ENCODE results near the gene RAB20. TPM values are rescaled to one million over a fixed set of nuclear protein-coding genes. Genes with fewer than 3 reads are reported as not detected.

RAB20 gene
- total and polyA plus RNA-seq, 2 of the 8 experiments (the other 6 are each of a cell fraction or from before 2014, with no cell fraction given): 14.8 to 27.9 TPM

DNA sequence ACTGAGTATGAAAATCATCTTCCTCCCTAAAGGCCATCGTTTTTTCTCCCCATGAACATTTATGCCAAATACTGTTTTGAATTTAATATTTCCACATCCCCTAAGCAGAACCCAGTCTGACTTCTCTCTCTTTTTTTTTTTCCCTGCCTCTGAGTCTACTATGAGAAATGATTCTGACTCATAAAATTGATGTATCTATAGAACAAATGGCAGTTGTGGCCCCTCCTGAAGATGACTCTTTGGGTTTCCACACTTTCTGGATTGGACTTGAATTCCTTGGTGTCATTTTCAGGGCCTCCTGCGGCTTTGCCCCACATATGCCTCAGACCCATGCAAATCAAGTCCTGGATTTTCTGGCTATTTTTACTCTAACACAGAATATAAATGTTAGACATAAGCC lies 31.1 kb upstream of the RAB20 start:
- Histone ChIP-seq H2BK120ac (replicated peaks; ENCODE audit: low read depth, low read length) (no peak overlapping the region), H3K79me2 (ENCODE audit: control insufficient read depth in 1 of 2, insufficient read depth in 2 of 2, low read length in 2 of 2) (no peaks in the 10 kb centered on the region), H3K23me2 (ENCODE audit: low read depth, low read length) (no peaks in the 10 kb centered on the region), H3K23ac (ENCODE audit: insufficient read length) (no peak overlapping the region), H3K14ac (ENCODE audit: insufficient read length) (no peak overlapping the region), H3K27me3 (replicated peaks in 1 of 4; ENCODE audit: control insufficient read depth in 3 of 4, extremely low read depth in 1 of 4, insufficient read depth in 3 of 4, low read length in 3 of 4) (no peaks in the 10 kb centered on the region), H3K9ac (replicated peaks in 1 of 4; ENCODE audit: extremely low read depth in 1 of 4, low read depth in 3 of 4, low read length in 3 of 4) (no peak overlapping the region), H3K36me3 (ENCODE audit: control insufficient read depth in 2 of 4, insufficient read depth in 4 of 4, low read length in 3 of 4) (no peaks in the 10 kb centered on the region), H4K8ac (ENCODE audit: extremely low read depth, insufficient read depth, low read length) (no peak overlapping the region), H3K79me1 (ENCODE audit: low read depth, low read length) (no peaks in the 10 kb centered on the region), H4K91ac (replicated peaks; ENCODE audit: insufficient read length, low read length) (no peak overlapping the region), H3K9me3 (ENCODE audit: insufficient read depth in 2 of 2, low read depth in 1 of 2, low read length in 1 of 2) (no peaks in the 10 kb centered on the region), H3K27ac (ENCODE audit: low read depth, low read length) (no peak overlapping the region), H4K20me1 (replicated peaks in 1 of 2; ENCODE audit: control insufficient read depth in 1 of 2, insufficient read depth in 2 of 2, low read length in 2 of 2) (no peaks in the 10 kb centered on the region), H3K4ac (replicated peaks; ENCODE audit: insufficient read length, low read depth, low read length) (no peak overlapping the region), H2AK5ac (ENCODE audit: low read depth, low read length) (no peak overlapping the region; the same call in 1 of the 2 replicates), H3K18ac (ENCODE audit: extremely low read depth, low read length) (no peak overlapping the region), H3K4me1 (replicated peaks in 1 of 4; ENCODE audit: control insufficient read depth in 3 of 4, insufficient read depth in 4 of 4, low read length in 3 of 4) (peaks cover 0 to 3% (median 2%) of the 10 kb centered on the region in 4 experiments; a peak in 4 of 7 replicates), H3K4me2 (ENCODE audit: insufficient read depth in 1 of 2, low read depth in 2 of 2, low read length in 2 of 2) (no peak overlapping the region), H2BK12ac (ENCODE audit: low read depth, low read length) (no peak overlapping the region), H3K4me3 (ENCODE audit: extremely low read depth in 1 of 4, insufficient read depth in 2 of 4, low read depth in 3 of 4, low read length in 4 of 4) (no peak overlapping the region), H2AFZ (ENCODE audit: low read length) (no peak overlapping the region), H2BK20ac (ENCODE audit: low read length) (no peak overlapping the region), H4K5ac (ENCODE audit: insufficient read length, low read depth, low read length) (no peak overlapping the region), H3K56ac (replicated peaks; ENCODE audit: insufficient read length, low read depth, low read length) (no peak overlapping the region), H2BK5ac (ENCODE audit: low read depth, low read length) (no peak overlapping the region), H2BK15ac (ENCODE audit: low read length) (no peak overlapping the region)
- DNase-seq (ENCODE audit: low read depth in 1 of 2, low spot score in 2 of 2): no peak
- TF ChIP-seq E2F6 (IDR thresholded peaks at IDR 0.05) (no peak), CEBPB (IDR thresholded peaks at IDR 0.05; ENCODE audit: low read depth, low read length) (no peak), NRF1 (IDR thresholded peaks at IDR 0.05; ENCODE audit: low read depth, low read length) (no peak), SAP30 (IDR thresholded peaks at IDR 0.05; ENCODE audit: insufficient read depth, insufficient replicate concordance, low read length) (no peak), KDM5A (IDR thresholded peaks at IDR 0.05; ENCODE audit: low read length) (no peak), SUZ12 (IDR thresholded peaks at IDR 0.05; ENCODE audit: low read length) (no peak), TAF1 (IDR thresholded peaks at IDR 0.05; ENCODE audit: low read depth, low read length) (no peak), MAFK (IDR thresholded peaks at IDR 0.05; ENCODE audit: low read depth, low read length) (no peak), BCL11A (IDR thresholded peaks at IDR 0.05; ENCODE audit: low read depth in 2 of 2, low read length in 2 of 2) (no peak), JUN (IDR thresholded peaks at IDR 0.05; ENCODE audit: low read depth, low read length) (no peak)
- no peak for FAIRE-seq
- WGBS, 2 experiments (ENCODE audit: extremely low coverage in 1 of 2, insufficient coverage in 1 of 2, insufficient read length in 1 of 2, insufficient replicate concordance in 2 of 2, low coverage in 1 of 2, low lambda C conversion rate in 2 of 2, missing lambda C conversion rate in 1 of 2): 89% methylated on average over 2 of the region's 2 CpGs; no CpG with 5 or more reads in 1 of the 2 experiments
- POLR2A ChIA-PET (ENCODE audit: partially characterized antibody): no interaction called here
- CTCF ChIA-PET (ENCODE audit: partially characterized antibody): interaction anchor here (0.7 to 1.9 kb wide), 4 partner anchors 23 to 78 kb away, joined by 3 to 16 read pairs (median 5); no protein-coding TSS in a partner anchor
